Thoracic aorta (tissue), 2 donors: ENCODE data around the gene SHROOM2. TPM values are rescaled to one million over a fixed set of nuclear protein-coding genes. Genes with fewer than 3 reads are reported as not detected.
A peak's percentile ranks its signal among the peaks of the same experiment; 100 is the strongest.

Experiments
- ATAC-seq: fragments of 150-250 bp; one replicate; pipeline ENCODE4 v1.8.0; 2017; ENCODE audit warnings: low read depth; ENCODE audit not compliant: insufficient number of reproducible peaks, low FRiP score
- DNase-seq: peaks from one replicate; pipeline ENCODE4 v3.0.0-alpha.2; 2020; ENCODE audit warnings: low spot score
- H3K27ac ChIP-seq, 2 donors: fragments of 200-600 bp; sonication (generic); 1 replicate in 1 of 2; 2 replicates in 1 of 2; pipeline ENCODE4 v1.5.1; 2016; ENCODE audit warnings: mild to moderate bottlenecking in 2 of 2, moderate library complexity in 2 of 2
- H3K27me3 ChIP-seq: fragments of 200-600 bp; sonication (generic); replicated peaks from 2 replicates; pipeline ENCODE4 v1.6.0; 2016; ENCODE audit warnings: mild to moderate bottlenecking; ENCODE audit not compliant: insufficient read depth
- H3K36me3 ChIP-seq: fragments of 200-600 bp; sonication (generic); one replicate; pipeline ENCODE4 v1.5.1; 2016
- H3K4me1 ChIP-seq, 2 donors: fragments of 200-600 bp; sonication (generic); 1 replicate in 1 of 2; 2 replicates in 1 of 2; pipeline versions ENCODE4 v1.5.1 to v1.6.0; 2016; ENCODE audit warnings: low read depth in 2 of 2, mild to moderate bottlenecking in 1 of 2; ENCODE audit not compliant: control insufficient read depth in 1 of 2
- H3K4me3 ChIP-seq: fragments of 200-600 bp; sonication (generic); 2 replicates; pipeline ENCODE4 v1.5.1; 2016; ENCODE audit warnings: mild to moderate bottlenecking
- H3K9me3 ChIP-seq: fragments of 200-600 bp; sonication (generic); 2 replicates; pipeline ENCODE4 v1.5.1; 2016
- CTCF ChIP-seq: fragments of 200-600 bp; sonication (generic); IDR thresholded peaks from one replicate; pipeline ENCODE4 v1.5.1; 2019; ENCODE audit warnings: antibody characterized with exemption
- total RNA-seq, 2 donors: library from RNA; depleted of rRNA; stranded (reverse); fragments of >200 nt; gene quantifications; one replicate each; pipeline versions ENCODE4 v1.1.0 to v1.2.3, GENCODE V29; 2016

SHROOM2 gene
- total RNA-seq, 2 donors from 2014 or later, result 2.0 TPM

- no peak overlapping the region for H3K27ac ChIP-seq
- no peak for ATAC-seq
Observed at GRCh38 chrX:9871701-9872268, 85.6 kb downstream of the SHROOM2 start.

GRCh38 chrX:9873360-9873759 lies 87.1 kb downstream of the SHROOM2 start:
- no peaks in the 10 kb centered on the region for H3K36me3 ChIP-seq
- DNase-seq (no peak), ATAC-seq (no peak)
- no peak overlapping the region for H3K27ac ChIP-seq
- H3K4me1 ChIP-seq, result no peaks in the 10 kb centered on the region
- H3K9me3 ChIP-seq, result no peaks in the 10 kb centered on the region
- H3K4me3 ChIP-seq, result no peak overlapping the region
- no peaks in the 10 kb centered on the region for H3K27me3 ChIP-seq
- no peak for TF ChIP-seq CTCF

More at GRCh38 chrX:9871701-9872268, 85.6 kb downstream of the SHROOM2 start:
- TF ChIP-seq CTCF, result no peak
- no peaks in the 10 kb centered on the region for H3K9me3 ChIP-seq
- H3K4me3 ChIP-seq, result no peak overlapping the region
- DNase-seq, result no peak
- no peaks in the 10 kb centered on the region for H3K4me1 ChIP-seq
- no peaks in the 10 kb centered on the region for H3K36me3 ChIP-seq
- H3K27me3 ChIP-seq, result no peaks in the 10 kb centered on the region

- Histone ChIP-seq H3K27ac (no peak overlapping the region), H3K4me1 (no peaks in the 10 kb centered on the region), H3K27me3 (no peaks in the 10 kb centered on the region), H3K4me3 (no peak overlapping the region), H3K36me3 (no peaks in the 10 kb centered on the region), H3K9me3 (no peaks in the 10 kb centered on the region)
- no peak for ATAC-seq
- no peak for DNase-seq
- peak; percentile 14 for TF ChIP-seq CTCF
Observed at GRCh38 chrX:9873952-9874351, 87.7 kb downstream of the SHROOM2 start.

- Histone ChIP-seq H3K4me3 (no peak overlapping the region), H3K36me3 (no peaks in the 10 kb centered on the region), H3K27ac (no peak overlapping the region), H3K4me1 (no peaks in the 10 kb centered on the region), H3K27me3 (no peaks in the 10 kb centered on the region), H3K9me3 (no peaks in the 10 kb centered on the region)
- TF ChIP-seq CTCF, result no peak
- DNase-seq, result no peak
- ATAC-seq, result no peak
Observed at GRCh38 chrX:9874483-9874882, 88.3 kb downstream of the SHROOM2 start.

GRCh38 chrX:9875801-9876200 lies 89.6 kb downstream of the SHROOM2 start:
- Histone ChIP-seq H3K27me3 (no peaks in the 10 kb centered on the region), H3K27ac (no peak overlapping the region), H3K36me3 (no peaks in the 10 kb centered on the region), H3K4me1 (no peaks in the 10 kb centered on the region), H3K4me3 (no peak overlapping the region), H3K9me3 (no peaks in the 10 kb centered on the region)
- no peak for TF ChIP-seq CTCF
- ATAC-seq (no peak), DNase-seq (no peak)
